MM.1S (cell line): ENCODE measurements around the gene CLN3.

ENCODE experiments used
- CTCF ChIP-seq: fragments of 300-600 bp; sonication (generic); IDR thresholded peaks from 2 replicates; pipeline ENCODE4 v1.5.1; 2016; ENCODE audit warnings: antibody characterized with exemption, low read length, mixed read lengths
- EZH2 ChIP-seq: fragments of 300-600 bp; sonication (generic); optimal IDR thresholded peaks from 2 replicates; pipeline ENCODE3; 2017; ENCODE audit warnings: low read depth, mild to moderate bottlenecking, antibody characterized with exemption, low read length, mixed read lengths

- no peak for TF ChIP-seq EZH2
- TF ChIP-seq CTCF: no peak
Measured at GRCh38 chr16:28473714-28474265, 18.1 kb downstream of the CLN3 start.
